Epithelial cell of esophagus (primary cell): ENCODE results near the gene RCOR3.

Source experiments
- DNase-seq: peaks from one replicate; pipeline ENCODE4 v3.0.0; 2010; ENCODE audit warnings: low read depth
- H3K4me3 ChIP-seq: 2 replicates; pipeline ENCODE4 v1.5.1; 2011; ENCODE audit warnings: mild to moderate bottlenecking, low read length, control low read depth
- TF ChIP-seq, protein P1 (sequence below): IDR thresholded peaks from 2 replicates; pipeline ENCODE4 v1.5.1; 2011; ENCODE audit warnings: low read depth, mild to moderate bottlenecking, low read length, control low read depth, inconsistent platforms; ENCODE audit not compliant: insufficient read depth; ENCODE audit errors: missing control alignments

The RCOR3 gene

DNA sequence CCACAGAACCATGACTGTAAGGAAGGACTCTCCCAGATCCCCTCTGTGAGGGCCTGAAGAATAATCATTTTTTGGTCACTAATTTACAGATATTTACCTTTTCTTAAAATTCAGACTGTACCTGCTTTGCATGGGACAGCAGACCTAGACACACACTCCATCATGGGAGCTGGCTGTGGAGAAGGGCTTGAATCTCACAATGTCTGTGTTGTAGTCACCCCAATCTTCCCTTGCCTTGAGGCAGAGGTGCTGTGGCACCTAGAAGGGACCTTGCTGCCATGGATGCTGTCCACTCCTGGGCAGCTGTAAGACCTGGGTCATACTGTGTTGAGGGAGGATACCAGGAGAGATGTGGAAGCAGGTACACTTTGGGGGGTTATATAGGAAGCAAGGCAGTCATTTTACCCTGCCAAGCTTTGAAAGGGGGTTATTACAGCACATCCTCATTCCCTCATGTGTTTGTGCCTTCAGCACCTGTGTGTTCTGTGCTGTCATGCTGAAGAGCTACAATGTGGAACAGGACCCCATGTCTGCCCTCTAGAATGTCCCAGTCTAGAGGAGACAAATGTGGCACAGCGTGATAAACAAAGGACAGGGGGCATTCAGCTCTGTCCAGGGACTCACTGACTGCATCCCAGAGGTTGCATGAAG is 94.5 kb downstream of the RCOR3 start:
- TF ChIP-seq, protein P1, sequence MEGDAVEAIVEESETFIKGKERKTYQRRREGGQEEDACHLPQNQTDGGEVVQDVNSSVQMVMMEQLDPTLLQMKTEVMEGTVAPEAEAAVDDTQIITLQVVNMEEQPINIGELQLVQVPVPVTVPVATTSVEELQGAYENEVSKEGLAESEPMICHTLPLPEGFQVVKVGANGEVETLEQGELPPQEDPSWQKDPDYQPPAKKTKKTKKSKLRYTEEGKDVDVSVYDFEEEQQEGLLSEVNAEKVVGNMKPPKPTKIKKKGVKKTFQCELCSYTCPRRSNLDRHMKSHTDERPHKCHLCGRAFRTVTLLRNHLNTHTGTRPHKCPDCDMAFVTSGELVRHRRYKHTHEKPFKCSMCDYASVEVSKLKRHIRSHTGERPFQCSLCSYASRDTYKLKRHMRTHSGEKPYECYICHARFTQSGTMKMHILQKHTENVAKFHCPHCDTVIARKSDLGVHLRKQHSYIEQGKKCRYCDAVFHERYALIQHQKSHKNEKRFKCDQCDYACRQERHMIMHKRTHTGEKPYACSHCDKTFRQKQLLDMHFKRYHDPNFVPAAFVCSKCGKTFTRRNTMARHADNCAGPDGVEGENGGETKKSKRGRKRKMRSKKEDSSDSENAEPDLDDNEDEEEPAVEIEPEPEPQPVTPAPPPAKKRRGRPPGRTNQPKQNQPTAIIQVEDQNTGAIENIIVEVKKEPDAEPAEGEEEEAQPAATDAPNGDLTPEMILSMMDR = no peak
- no peak for DNase-seq
- H3K4me3 ChIP-seq = no peak overlapping the region

DNA sequence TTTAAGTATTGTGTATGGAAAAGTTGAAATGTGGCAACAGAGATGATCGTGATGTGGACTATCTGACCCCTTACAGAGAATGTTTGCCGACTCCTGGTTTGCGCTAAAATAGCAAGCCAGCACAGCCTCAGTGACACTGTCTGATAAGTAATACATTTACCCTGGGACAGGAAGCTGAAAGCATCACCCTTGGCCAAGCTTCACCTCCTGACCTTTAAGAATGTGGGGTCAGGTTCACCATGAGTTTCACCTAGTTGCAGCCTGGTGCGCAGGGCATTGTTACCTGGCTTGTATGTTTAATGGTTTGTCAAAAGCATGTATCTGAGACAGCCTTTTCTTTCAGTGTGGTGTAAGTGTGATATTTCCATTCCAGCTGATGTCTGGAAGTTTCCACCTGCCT is 96.7 kb downstream of the RCOR3 start:
- no peak for DNase-seq
- TF ChIP-seq, protein P1 = no peak
- no peak overlapping the region for H3K4me3 ChIP-seq

DNA sequence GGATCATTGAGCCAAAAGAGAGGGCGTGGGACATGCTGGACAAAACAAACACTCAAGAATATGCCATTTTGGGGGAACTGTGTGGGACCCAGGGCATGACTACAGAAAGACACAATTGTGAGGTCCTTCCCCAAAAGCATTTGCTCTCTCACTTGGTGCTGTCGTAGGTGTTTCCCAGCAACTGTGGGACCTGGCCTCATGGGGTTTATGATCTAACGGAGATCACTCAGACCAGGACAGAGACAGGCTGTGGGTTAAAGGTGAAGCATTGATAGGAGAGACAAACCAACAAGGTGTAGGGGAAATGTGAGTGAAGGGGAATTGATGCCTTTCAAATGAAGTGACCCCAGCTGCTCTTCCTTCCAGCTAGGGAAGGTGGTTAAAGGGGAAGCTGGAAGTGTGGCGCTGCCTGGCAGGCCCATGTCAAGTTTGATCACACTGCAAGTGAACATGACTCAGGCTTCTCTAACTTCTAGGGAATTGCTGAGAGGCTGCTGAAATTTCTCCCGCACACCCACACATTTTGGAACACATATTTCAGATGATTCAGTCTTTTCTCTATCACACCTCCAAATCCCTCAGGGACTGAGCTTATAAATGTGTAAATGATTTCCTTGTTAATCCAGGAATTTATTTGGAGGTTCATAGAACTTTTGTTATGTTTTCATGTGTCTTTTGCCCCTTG is 97.7 kb downstream of the RCOR3 start:
- DNase-seq = peak; percentile 75
- H3K4me3 ChIP-seq = no peak overlapping the region
- TF ChIP-seq, protein P1 = no peak

DNA sequence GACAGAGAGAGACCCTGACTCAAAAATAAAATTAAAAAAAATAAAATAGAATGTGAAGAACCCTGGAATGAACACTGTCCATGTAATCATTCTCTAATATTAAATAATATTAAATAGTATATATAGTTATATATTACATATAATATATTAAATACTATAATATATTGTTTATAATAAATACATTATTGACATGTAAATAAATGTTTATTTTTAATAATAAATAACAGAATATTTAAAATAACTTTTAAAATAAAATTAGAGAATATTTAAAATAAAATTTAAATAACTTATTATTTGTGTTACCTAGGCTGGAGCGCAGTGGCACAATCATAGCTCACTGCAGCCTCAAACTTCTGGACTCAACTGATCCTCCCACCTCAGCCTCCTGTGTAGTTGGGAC is 99.5 kb downstream of the RCOR3 start:
- DNase-seq = no peak
- TF ChIP-seq, protein P1 = no peak
- H3K4me3 ChIP-seq = no peak overlapping the region

DNA sequence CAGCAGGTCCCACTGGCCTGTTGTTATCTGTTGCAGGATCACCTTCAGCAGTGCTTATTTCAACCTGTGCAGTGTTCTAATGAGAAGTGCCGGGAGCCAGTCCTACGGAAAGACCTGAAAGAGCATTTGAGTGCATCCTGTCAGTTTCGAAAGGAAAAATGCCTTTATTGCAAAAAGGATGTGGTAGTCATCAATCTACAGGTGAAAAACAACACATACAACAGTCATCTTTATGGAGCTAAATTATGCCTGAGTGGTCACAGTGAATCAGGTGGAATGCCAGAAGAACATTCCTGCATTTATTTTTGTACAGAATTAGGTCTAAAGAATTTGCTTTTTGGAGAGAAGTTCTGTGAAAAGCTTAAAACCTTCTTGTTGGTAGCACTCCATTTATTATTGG is 100.7 kb downstream of the RCOR3 start:
- no peak overlapping the region for H3K4me3 ChIP-seq
- TF ChIP-seq, protein P1 = no peak
- DNase-seq = peak; percentile 38

DNA sequence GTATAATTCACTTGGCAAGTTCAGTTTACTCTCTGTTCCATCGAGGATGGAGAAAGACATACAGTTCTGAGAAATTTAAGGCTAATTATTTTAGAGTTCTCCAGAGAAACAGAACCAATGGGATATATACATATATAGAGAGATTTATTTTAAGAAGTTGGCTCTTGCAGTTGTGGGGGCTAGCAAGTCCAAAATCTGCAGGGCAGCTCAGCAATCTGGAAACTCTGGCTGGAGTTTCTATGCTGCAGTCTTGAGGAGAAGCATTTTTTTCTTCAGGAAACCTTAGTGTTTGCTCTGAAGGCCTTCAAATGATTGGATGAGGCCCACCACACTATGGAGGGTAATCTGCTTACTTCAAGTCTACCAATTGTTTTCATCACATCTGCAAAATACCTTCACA is 102.0 kb downstream of the RCOR3 start:
- TF ChIP-seq, protein P1 = no peak
- no peak overlapping the region for H3K4me3 ChIP-seq
- DNase-seq = no peak
